ENCODE results near the gene RUBCN. TPM values are rescaled to one million over a fixed set of nuclear protein-coding genes. Genes with fewer than 3 reads are reported as not detected.

Gene RUBCN
- total and polyA plus RNA-seq, 2 of the 13 experiments (the other 11 are each of a cell fraction or from before 2014, with no cell fraction given): 5.2 to 8.1 TPM

DNA sequence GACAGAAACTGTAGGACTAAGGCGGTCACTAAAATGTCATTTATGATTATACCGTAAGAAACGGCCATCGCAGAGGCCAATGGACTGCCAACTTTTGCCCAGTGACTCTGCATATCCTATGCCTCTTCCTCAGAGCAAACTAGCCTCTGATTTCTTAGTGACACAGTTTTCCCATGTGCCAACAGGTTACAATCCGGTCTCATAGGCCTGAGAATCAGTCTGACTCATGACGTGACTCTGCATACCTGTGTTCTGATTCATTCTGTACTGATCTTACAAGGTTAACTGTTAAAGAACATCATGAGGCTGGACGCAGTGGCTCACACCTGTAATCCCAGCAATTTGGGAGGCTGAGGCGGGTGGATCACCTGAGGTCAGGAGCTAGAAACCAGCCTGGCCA lies 17.8 kb downstream of the RUBCN start:
- Histone ChIP-seq H3K4me1 (ENCODE audit: insufficient read depth, low read length) (peaks cover 16% of the 10 kb centered on the region; the same call in 1 of the 2 replicates), H3K27me3 (ENCODE audit: control insufficient read depth in 1 of 2, insufficient read depth in 2 of 2, low read length in 2 of 2) (no peaks in the 10 kb centered on the region), H3K79me2 (ENCODE audit: insufficient read depth, low read length) (no peaks in the 10 kb centered on the region), H3K9ac (ENCODE audit: insufficient read depth, low read depth, low read length) (no peak overlapping the region), H2AFZ (ENCODE audit: low read length) (no peak overlapping the region), H3K36me3 (replicated peaks in 1 of 2; ENCODE audit: control insufficient read depth in 1 of 2, insufficient read depth in 2 of 2, low read length in 2 of 2) (no peaks in the 10 kb centered on the region), H3K9me3 (ENCODE audit: low read length) (no peaks in the 10 kb centered on the region), H3K4me3 (replicated peaks in 1 of 3; ENCODE audit: insufficient read depth in 1 of 3, low read depth in 2 of 3, low read length in 3 of 3) (no peak overlapping the region), H3K4me2 (ENCODE audit: low read depth, low read length) (no peak overlapping the region), H4K20me1 (ENCODE audit: insufficient read depth, low read length) (no peaks in the 10 kb centered on the region), H3K27ac (ENCODE audit: extremely low read length, insufficient read depth, low read length) (no peak overlapping the region)
- BruUV-seq (replicated peaks): no TSS peak
- intact Hi-C loops (cut with micrococcal nuclease; ENCODE audit: unreplicated experiment): no loop called here
- 85% methylated on average over 8 of the region's 8 CpGs for WGBS (ENCODE audit: low lambda C conversion rate)
- peak; percentile 64 for DNase-seq (ENCODE audit: low spot score)
- peak; percentile 84 for TF ChIP-seq FOSL2 (CRISPR knock-in tag; IDR thresholded peaks at IDR 0.05)
- TF ChIP-seq KDM5B (CRISPR knock-in tag; IDR thresholded peaks at IDR 0.05; ENCODE audit: borderline replicate concordance): no peak
- peak; percentile 76 for TF ChIP-seq TEAD3 (CRISPR knock-in tag; optimal IDR thresholded peaks at IDR 0.05; ENCODE audit: borderline replicate concordance)
- in situ Hi-C loops (cut with HindIII; ENCODE audit: extremely low pct_ligation_motif_present, low pct_unique_long_range_greater_than_20kb): no loop called here
- no peak; the same call in 2 of the 3 replicates for ATAC-seq
- no peak for FAIRE-seq
- ChIA-PET POLR2A (no interaction called here), CTCF (ENCODE audit: low intra/inter-chr PET ratio, low total read pairs) (no interaction called here)

DNA sequence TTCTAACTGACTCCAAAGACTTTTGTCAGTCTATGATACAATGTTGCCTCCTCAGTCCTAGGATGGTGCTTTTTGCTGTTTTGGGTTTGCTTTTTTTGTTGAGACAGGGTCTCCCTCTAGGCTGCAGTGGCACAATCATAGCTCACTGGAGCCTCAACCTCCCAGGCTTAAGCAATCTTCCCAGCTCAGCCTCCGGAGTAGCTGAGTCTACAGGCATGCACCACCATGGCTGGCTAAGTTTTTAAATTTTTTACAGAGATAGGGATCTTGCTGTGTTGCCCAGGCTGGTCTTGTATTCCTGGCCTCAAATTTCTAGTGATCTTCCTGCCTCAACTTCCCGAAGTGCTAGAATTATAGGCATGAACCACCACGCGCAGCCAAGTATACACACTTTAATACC lies 22.5 kb downstream of the RUBCN start:
- no peaks in the 10 kb centered on the region for H3K27me3 ChIP-seq (ENCODE audit: control insufficient read depth in 1 of 2, insufficient read depth in 2 of 2, low read length in 2 of 2)
- no peaks in the 10 kb centered on the region for H3K79me2 ChIP-seq (ENCODE audit: insufficient read depth, low read length)
- no peaks in the 10 kb centered on the region for H4K20me1 ChIP-seq (ENCODE audit: insufficient read depth, low read length)
- no TSS peak for BruUV-seq (replicated peaks)
- POLR2A ChIA-PET: no interaction called here
- no peak for ATAC-seq
- TF ChIP-seq ZNF121 (CRISPR knock-in tag; IDR thresholded peaks at IDR 0.05) (peak; percentile 18; the same call in 1 of the 2 replicates), ZNF264 (CRISPR knock-in tag; IDR thresholded peaks at IDR 0.05) (no peak)
- FAIRE-seq: no peak
- CTCF ChIA-PET (ENCODE audit: low intra/inter-chr PET ratio, low total read pairs): no interaction called here
- no peaks in the 10 kb centered on the region for H3K9me3 ChIP-seq (ENCODE audit: low read length)
- peaks cover 10% of the 10 kb centered on the region; the same call in 1 of the 2 replicates for H3K4me1 ChIP-seq (ENCODE audit: insufficient read depth, low read length)
- no peak overlapping the region for H3K4me3 ChIP-seq (replicated peaks in 1 of 3; ENCODE audit: insufficient read depth in 1 of 3, low read depth in 2 of 3, low read length in 3 of 3)
- H3K36me3 ChIP-seq (replicated peaks in 1 of 2; ENCODE audit: control insufficient read depth in 1 of 2, insufficient read depth in 2 of 2, low read length in 2 of 2): 0 out of 5 replicates have a peak, but pooled peaks cover 0 to 7% of the 10 kb centered on the region in 2 experiments
- no peak overlapping the region for H3K9ac ChIP-seq (ENCODE audit: insufficient read depth, low read depth, low read length)
- no peak overlapping the region for H2AFZ ChIP-seq (ENCODE audit: low read length)
- 92% methylated on average over 4 of the region's 4 CpGs for WGBS (ENCODE audit: low lambda C conversion rate)
- no peak overlapping the region for H3K27ac ChIP-seq (ENCODE audit: extremely low read length, insufficient read depth, low read length)
- no peak for DNase-seq (ENCODE audit: low spot score)
- H3K4me2 ChIP-seq (ENCODE audit: low read depth, low read length): no peak overlapping the region
- intact Hi-C loops (cut with micrococcal nuclease; ENCODE audit: unreplicated experiment): no loop called here
- in situ Hi-C loops (cut with HindIII; ENCODE audit: extremely low pct_ligation_motif_present, low pct_unique_long_range_greater_than_20kb): no loop called here
